ENCODE data around the gene SCGN.
A peak's percentile ranks its signal among the peaks of the same experiment; 100 is the strongest.

SCGN gene

DNA sequence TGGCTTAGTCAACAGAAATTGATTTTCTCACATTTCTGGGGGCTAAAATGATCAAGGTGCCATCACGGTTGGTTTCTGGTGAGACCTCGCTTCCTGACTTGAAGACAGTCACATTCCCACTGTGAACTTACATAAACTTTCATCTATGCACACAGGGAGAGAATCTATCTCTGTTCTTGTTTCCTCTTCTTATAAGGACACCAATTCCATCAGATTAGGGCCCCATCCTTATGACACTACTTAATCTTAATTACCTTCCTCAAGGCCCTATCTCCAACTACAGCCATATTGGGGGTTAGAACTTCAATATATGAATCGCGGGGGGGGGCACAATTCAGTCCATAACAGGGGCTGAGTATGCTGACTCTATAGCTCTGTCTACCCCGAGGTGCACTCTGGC, 10.6 kb upstream of the SCGN start:
- DNase-seq, result no peak

DNA sequence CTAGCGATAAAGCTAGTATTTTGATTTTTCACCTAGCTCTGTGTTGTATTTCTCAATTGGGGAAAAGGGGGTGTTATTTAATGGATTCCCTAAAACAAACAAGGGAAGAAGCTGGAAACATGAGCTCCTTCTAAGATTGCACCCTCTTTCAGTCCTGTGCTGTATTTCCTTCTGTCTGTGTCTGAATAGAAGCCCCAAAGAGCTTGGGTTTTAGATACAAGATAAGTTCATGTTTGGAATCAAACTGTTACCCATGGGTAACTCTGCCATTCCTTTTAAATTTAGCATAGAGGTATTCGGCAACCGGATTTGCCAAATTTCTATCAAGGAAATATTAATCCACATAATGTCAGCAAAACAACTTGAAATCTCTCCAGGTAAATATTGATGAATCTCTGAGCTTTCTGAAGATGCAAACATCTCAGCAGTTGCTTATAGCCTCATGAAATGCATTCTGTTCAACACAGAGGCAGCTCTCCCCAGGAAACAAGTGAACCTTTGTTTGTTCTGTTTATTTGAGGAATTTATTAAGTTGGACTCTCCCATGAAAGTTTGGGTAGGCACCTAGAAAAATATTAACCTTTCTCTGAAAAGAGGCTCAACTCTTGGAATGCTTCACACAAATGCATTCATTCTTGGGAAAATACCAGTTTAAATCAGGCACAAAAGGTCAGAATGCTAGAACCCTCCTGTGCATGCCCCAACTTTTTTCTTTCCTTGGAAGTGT, 9.9 kb upstream of the SCGN start:
- DNase-seq, result no peak

DNA sequence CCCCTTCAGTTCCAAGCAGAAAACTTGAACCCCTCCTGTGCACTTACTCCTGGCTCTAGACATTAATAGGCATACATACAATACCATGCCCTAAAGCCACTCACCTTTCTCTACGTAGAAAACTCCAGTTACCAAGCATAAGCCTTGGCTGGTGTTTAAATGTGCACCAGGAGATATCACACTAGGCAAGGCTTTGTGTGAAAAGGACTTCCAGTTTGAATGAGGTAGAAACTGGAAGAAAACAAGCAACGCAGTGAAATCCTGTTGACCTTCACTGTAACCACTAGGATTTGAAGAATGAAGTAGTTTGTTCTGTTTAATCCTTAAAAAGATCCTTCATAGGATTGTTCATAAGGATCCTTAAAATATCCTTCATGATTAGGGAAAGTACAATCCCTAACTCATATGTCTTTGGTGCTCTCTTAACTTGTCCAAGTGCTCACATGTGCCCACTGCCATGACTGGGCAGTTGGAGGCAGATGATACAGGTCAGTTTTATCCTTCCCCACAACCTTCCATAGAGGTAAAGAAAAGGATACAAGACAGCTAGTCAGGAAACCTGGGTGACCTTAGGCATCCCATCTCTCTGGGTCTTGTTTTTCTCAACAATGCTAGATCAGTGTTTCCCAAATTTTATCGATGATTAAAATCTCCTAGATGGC, 9.2 kb upstream of the SCGN start:
- DNase-seq, result no peak

DNA sequence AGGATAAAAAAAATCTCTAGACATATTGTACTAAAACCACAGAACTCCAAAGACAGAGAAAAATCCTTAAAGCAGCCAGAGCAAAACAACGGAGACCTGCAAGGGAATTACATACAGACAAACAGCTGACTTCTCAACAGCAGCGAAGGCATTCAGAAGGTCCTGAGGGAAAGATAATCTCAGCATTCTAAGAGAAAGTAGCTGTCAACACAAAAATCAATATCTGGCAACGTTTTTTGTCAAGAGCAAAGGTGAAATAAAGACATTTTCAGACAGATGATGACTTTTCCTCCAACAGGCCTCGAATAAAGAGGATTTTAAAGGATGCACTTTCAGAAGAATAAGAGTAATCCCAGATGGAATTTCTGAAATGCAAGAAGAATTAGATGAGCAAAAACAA, 6.1 kb upstream of the SCGN start:
- DNase-seq, result no peak

DNA sequence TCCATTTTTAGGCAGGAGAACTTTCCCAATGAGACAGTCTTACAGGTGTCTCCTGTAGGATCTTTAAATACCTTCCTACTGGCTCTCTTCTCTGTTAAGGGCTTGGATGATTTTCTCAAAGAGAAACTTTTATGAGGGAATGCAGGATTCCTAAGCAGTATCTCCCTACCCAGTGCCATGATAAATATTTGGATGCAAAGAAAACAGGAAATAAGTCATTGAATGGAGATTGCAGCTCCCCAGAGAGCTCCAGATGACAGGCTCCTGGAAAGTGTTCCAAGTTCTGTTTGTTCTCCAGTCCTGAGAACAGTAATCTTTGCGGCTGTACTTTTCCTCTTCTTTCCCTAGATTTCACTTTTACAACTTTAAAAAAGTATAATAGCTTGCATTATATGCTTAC, 2.4 kb upstream of the SCGN start:
- no peak for DNase-seq

DNA sequence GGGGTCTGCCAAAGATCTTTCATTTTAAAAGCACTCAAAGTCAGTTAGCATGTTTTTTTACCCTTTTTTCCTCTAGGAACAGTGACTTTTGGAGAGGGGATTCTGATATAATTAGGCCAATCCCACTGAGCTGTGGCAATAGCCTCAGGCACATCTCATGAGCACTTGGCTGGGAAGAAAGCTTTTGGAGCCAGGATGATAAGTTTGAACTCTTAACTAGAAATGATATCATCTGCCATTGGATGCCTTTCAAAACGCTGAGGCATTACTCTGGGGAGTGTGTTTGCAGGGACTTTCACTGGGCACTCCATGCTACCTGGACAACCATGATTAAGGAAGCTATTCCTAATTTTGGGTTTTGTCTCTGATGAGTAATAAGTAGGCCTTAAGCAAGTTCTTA, 3.7 kb downstream of the SCGN start:
- DNase-seq, result no peak

DNA sequence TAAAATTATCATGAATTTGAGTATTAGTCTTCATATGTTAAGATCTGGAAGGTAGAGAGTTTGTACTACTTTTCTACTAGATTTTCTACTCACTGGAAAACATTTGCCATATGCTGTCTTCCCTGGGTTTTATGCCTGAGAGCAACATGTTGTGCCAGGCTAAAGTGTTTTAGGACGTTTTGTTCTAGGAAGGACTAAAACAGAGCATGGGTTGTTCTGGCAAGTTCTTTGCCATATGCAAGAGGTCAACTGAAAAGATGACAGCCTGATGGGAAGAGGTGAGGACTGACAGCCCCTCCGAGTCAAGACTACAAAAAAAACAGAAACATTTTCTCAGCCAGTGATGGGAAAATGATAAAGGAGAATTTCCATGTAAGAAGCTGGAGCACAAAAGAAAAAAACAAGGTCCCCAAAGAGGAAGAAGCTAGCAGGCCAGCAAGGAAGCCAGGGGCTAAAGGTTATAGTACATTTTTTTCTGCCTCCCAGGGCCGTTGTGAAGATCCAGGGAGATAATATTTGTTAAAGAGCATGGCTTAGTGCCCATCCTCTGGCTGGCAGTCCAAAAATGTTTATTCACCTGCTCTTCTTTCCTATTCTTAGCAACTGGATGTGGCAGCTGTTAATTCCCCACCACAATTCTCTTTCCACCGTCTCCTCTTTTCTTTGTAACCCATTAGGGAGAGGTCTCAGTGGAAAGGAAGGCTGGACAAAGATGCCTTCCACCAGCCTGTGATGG, 7.8 kb downstream of the SCGN start:
- no peak for DNase-seq

DNA sequence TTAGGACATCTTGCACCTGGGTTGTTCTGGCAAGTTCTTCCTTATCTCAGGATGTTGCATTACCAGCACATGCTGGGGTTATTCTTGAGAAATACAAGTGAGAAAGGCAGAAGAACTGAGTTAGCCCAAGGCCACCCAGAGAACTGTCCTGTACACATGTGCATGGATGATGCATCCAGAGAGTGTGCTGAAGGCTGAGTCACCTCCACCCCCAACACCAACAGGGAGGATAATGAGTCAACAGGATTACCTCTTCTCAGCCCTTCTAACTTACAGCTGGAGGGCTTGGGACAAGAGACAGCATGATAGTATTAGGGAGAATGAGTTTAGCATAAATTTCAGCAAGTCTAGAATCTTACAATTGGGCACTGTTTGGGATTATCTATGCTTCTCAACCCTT, 8.5 kb downstream of the SCGN start:
- peak; percentile 2 for DNase-seq

DNA sequence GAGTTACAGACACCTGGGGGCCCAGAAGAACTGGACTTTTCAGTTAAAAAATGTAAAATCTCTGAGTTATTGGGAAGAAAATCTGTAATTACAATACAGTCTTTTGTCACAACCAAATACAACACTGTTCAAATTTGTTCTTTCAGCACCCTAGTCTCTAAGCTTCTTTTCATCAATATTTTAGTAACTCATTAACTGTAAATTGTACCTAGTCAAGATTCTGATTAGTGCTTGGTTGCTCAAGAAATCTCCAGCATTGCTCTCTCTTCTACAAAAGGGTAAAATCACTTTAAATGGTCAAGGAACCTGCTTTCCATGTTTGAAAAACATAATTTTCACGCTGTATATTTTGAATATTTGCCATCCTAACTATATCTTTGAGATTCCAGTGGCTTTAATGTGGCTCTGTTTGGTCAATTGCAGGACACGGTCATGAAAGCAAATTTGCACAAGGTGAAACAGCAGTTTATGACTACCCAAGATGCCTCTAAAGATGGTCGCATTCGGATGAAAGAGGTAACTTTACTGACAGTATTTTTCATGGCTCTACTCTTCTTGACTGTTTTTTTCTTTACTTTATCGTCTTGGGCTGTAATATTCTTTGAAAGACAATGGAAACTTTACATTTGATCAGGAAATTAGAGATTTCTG, 9.2 kb downstream of the SCGN start:
- no peak for DNase-seq

DNA sequence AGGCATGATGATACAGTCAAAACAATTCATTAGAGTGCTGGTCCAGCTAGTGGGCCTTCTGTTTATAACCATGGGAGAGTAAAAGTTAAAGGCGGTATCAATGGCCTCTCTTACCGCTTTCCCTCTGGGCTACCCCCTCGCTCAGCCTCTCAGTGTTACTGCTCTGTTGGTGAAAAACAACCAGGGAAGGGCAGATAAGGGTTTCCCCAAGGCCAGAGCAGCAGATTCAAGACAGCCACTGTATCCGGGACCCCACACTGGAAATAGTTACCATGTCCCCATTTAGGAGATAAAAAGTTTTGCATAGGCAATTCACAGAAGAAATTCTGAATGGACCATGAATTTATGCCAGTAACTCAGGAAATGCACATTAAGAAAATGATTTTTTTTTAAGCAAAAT, 13.4 kb downstream of the SCGN start:
- no peak for DNase-seq

DNA sequence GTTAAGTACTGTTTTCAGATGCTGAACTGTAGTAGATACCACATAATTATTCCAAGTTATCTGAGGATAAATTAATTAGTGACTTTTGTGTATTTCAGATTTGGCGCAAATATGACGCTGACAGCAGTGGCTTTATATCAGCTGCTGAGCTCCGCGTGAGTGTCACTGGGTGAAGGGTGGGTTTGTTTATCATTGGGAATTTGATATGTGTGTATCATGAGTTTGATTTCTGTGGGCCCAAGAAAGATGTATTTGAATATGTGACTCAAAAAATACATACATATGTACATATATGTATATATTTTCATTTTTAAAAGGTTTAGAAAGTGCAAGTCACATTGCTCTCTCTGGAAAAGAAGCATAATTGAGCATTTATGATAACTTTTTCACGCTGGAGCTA, 17.4 kb downstream of the SCGN start:
- no peak for DNase-seq

DNA sequence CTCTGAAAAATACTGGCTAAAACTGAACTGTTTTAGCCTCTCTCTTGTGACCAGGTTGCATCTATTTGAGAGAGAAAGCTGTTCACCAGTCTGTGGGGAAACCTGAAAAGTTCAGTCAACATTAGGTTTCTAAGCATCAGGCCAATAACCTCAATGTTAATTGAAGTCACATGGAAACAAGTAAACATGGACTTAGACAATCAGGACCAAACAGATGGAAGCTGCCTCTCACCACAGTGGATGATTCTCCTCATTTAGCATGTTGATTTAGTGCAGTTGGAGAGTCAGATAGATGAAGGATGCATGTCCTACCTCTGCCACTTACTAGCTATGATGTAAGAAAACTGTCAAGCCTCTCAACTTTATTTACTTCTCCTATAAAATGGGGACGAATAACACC, 18.2 kb downstream of the SCGN start:
- DNase-seq, result no peak

DNA sequence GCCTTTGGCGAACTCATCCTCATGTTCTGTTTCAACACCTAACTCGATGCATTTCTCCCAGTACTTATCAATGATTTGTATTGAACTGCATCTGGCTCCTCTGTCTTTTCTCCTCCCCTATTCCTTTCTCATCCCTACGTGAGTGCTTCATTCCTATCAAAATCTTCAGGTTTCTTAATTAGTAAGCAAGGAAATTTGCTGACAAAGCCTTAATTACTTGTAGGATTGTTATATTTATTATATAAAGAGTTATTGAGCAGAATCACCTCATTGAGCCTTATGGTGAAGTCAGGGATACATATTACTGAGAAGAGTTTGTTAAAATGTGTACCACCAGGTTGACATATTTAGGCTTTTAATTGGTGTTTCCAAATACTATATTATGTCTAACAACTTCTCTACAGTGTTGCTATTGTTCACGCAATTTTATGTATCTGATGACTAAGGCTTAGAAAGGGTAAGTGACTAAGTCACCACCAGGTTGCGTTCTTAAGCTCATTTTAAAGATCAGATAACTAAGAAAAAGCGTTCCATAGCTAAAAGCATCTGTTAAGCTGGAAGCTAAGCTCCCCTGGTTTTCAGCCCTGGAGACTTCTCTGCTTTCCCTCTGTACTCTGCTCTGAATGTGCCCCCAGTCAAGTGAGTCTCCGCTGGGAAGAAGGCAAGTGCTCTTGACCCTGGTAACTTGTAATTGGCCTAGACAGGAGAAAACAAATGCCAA, 18.9 kb downstream of the SCGN start:
- DNase-seq, result no peak

DNA sequence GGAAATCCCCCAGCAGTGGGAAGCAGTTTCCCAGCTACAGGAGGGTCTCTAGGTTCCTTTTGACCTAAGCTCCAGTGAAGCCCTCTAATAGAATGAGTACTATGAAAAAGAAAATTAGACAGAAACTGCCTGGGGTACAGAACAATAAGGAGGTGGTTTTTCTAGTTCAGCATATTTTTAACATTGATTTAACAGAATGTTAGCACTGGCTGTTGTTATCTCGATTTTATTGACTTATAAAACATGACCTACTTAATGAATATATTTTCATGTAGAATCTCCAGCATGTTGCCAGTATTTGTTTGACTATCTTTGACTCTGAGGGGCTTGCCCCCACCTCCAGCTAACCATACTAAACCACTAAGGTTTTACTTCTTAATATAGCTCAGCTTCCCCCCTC, 19.6 kb downstream of the SCGN start:
- DNase-seq, result no peak

DNA sequence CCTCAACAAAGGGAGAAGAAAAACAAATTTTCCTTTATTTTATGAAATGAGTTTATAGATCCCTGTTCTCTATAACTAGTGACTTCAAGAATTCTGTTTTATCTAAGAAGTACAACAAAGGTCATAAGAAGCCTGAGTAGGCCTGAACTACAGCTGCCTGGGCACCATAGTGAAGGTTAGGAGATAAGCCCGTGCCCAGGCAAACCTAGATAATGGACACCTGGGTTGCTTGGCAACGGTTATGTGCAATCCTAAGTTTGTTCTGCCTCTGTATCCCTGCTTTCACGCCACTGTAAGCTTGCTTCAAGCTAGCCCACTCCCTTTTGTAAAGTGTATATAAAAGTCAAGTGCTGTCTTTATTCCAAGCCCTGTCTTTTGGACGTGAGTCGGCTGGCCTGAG, 23.2 kb downstream of the SCGN start:
- no peak for DNase-seq

DNA sequence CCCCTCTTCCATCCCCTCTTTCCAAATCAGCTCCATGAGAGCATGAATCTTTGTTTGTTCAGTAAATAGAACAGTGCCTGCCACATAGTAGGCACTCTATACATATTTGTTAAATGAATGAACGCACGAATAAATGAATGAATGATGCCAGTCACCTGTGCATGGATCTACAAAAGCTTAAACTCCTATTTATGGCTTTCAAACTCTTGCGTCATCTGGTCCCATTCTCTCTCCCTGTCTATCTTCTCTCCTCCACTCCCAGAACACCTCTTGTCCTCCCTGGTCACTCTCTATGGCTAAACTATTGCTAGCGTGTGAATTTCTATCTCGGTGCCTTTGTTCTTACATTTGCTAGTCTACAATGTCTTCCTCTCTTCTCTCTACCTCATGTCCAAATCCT, 24.8 kb downstream of the SCGN start:
- no peak for DNase-seq

DNA sequence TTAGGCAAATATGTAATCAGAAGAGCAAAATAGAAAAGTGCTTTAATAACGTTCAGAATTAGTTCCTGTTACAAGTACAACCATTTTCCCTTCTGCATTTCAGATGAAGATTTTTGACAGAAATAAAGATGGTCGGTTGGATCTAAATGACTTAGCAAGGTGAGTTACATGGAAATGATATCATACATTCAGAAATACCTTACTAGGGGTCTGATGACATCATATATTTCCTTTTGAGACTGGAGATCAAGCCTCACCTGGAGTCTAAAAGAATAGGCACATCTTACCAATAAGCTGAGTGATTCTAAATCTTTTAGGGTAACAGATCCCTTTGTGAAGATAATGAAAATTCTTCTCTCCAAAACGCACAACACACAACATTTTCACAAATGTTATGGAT, 29.8 kb downstream of the SCGN start:
- no peak for DNase-seq

DNA sequence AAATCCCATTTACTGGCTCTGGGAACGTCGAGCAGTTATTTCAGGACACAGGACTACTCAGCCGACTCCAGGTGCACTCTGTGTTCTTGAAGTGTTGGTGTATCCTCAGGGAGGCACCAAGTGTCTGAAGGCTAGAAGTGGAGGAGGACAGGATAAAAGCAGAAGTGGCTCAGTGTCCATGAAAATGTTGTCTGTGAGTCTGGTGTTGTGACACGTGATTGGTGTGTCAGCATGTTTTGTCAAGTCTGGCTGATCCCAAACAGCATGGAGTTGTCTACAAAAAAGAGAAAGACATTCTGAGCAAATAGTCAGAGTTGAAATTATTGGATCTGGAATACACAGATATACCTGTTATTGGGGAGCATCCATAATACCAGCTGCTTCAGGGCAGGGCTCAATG, 30.3 kb downstream of the SCGN start:
- no peak for DNase-seq

DNA sequence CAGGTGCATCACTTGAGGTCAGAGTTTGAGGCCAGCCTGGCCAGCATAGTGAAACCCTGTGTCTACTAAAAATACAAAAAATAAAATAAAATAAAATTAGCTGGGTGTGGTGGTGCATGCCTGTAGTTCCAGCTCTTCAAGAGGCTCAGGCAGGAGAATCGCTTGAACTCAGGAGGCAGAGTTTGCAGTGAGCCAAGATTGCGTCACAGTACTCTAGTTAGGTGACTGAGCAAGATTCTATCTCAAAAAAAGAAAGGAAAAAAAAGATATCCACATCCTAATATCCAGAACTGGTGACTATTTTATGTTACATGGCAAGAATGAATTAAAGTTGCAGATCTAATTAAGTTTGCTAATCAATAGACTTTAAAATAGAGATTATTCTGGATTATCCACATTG, 32.5 kb downstream of the SCGN start:
- DNase-seq, result no peak

DNA sequence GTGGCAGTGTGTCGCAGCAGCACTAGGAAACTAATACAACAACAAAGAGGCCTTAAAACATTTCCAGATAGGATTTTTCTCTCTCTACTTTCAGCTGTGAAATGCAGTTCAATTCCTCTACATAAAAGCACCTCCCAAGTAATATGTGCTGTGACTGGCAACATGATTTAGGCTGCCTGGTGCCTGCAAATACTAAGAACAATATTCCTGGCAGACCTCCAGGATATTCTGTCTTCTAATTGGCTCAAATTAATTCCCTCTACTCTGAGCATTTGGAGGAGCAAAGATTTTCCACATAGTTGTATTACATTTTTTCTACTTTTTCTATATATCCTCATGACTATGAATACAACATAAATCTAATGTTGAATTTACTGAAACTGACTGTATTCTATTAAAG, 33.2 kb downstream of the SCGN start:
- no peak for DNase-seq

DNA sequence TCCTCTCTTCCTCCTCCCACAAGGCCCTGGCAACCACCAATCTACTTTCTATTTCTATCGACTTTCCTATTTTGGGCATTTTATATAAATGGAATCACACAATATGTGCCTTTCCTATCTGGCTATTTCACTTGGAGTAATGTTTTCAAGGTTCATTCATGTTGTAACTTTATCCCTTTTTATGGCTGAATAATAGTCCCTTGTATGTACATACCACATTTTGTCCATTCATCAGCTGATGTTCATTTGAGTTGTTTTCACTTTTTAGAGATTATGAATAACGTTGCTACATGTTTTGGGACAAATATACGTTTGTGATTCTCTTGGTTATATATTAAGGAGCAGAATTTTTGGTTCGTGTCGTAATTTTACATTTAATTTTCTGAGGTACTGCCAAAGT, 33.9 kb downstream of the SCGN start:
- no peak for DNase-seq

DNA sequence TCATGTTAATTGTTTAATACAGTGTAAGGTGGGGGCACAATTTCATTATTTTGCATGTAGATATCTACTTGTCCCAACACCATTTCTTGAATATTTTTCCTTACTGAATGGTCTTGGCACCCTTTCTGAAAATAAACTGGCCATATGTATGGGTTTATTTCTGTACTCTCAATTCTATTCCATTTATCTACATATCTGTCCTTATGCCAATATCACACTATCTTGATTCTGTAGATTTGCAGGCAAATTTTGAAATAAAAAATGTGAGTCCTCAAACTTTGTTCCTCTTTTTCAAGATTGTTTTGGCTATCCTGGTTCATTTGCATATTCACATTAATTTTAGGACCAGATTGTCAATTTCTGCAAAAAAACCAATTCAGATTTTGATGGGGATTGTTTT, 34.8 kb downstream of the SCGN start:
- no peak for DNase-seq

DNA sequence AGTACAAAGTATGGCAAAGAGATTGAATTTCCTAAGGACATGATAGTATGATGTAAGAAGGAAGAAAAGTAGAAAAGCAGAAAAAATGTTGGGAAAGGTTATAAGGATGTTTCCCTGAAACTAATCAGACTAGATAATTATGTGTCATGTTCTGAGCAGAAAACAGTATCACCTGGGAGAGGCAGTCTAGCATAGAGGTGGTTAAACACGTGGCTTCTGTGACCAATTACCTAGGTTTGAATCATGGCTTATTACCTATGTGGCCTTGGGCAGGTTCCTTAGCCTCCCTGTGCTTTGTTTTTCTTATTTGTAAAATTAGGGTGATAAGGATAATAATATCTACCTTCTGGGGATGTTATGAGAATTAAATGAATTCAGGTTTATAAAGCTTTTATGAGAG, 38.0 kb downstream of the SCGN start:
- DNase-seq, result no peak
